Stomach smooth muscle (tissue), 2 donors: ENCODE measurements around the gene VCX2.
"Not testable (repeated sequence)": the region's sequence is repeated elsewhere in the genome, so short reads cannot be mapped to it uniquely, and the experiment has no call there.

Experiments
- H3K27ac ChIP-seq: one replicate; pipeline ENCODE4 v1.7.0; 2013; ENCODE audit warnings: mild to moderate bottlenecking, low read length, inconsistent platforms
- H3K27me3 ChIP-seq, 2 donors: one replicate each; pipeline ENCODE4 v1.7.0; 2013; ENCODE audit warnings: low read length in 2 of 2; ENCODE audit not compliant: insufficient read depth in 2 of 2, control insufficient read depth in 1 of 2
- H3K36me3 ChIP-seq, 2 donors: one replicate each; pipeline ENCODE4 v1.7.0; 2013; ENCODE audit warnings: low read length in 2 of 2; ENCODE audit not compliant: control insufficient read depth in 2 of 2, insufficient read depth in 2 of 2
- H3K4me1 ChIP-seq: one replicate; pipeline ENCODE4 v1.7.0; 2013; ENCODE audit warnings: low read length; ENCODE audit not compliant: control insufficient read depth, insufficient read depth
- H3K4me3 ChIP-seq, 2 donors: one replicate each; pipeline ENCODE4 v1.7.0; 2013; ENCODE audit warnings: low read length in 2 of 2
- H3K9ac ChIP-seq, 2 donors: one replicate each; pipeline ENCODE4 v1.7.0; 2013; ENCODE audit warnings: low read length in 2 of 2, mild to moderate bottlenecking in 1 of 2
- H3K9me3 ChIP-seq, 2 donors: one replicate each; pipeline ENCODE4 v1.7.0; 2013; ENCODE audit warnings: low read length in 2 of 2; ENCODE audit not compliant: control insufficient read depth in 2 of 2
- donor health status: healthy.
- donor health status: Pancreatic carcinoma.

Gene VCX2

DNA sequence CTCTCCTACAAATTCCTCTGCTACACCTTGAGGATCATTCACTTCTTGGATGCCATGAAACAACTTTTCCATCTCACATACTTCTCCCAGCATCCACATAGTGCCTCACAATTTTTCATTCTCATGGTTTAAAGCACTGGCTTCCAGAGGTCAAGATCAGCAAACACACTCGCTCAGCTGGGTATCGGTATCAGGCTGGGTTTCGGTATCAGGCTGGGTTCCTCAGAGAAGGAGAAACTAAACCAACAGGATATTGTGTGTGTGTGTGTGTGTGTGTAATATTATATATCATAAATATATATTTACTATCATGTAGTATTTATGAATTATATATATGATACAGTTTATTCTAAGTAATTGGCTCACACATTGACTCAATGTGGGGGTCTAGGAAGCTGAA, at the start of gene VCX2:
Gene VCX2 (minus strand): TSS at position 99 of the 400 bp plus-strand sequence. CDS start 624 bp downstream, outside the sequence.
- not testable (repeated sequence) for H3K27ac ChIP-seq, H3K9ac ChIP-seq, H3K4me3 ChIP-seq, H3K9me3 ChIP-seq, H3K4me1 ChIP-seq, H3K36me3 ChIP-seq, H3K27me3 ChIP-seq

DNA sequence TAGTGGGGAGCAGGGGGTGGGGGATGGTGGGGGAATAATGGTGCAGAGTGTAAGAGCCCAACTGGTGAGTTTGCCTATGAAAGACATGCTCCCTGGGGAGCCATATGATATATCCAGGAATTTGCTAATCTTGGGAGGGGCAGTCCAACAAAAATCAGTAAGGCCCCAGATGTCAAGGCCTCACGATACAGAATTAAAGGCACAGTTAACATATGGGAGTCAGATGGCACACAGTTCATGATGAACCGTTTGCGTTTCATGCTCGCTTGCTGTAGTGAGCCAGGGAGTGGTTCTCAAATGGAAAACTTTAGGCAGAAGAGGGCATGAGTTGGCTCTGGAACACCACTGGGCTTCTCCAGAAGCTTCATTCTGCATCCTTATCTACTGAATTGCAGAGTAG, 33.9 kb upstream of the VCX2 start:
- no peaks in the 10 kb centered on the region for H3K27me3 ChIP-seq
- no peaks in the 10 kb centered on the region for H3K9me3 ChIP-seq
- H3K9ac ChIP-seq = no peak overlapping the region
- H3K36me3 ChIP-seq = no peaks in the 10 kb centered on the region
- no peak overlapping the region for H3K4me3 ChIP-seq
- no peak overlapping the region for H3K27ac ChIP-seq
- H3K4me1 ChIP-seq = peaks cover 3% of the 10 kb centered on the region

DNA sequence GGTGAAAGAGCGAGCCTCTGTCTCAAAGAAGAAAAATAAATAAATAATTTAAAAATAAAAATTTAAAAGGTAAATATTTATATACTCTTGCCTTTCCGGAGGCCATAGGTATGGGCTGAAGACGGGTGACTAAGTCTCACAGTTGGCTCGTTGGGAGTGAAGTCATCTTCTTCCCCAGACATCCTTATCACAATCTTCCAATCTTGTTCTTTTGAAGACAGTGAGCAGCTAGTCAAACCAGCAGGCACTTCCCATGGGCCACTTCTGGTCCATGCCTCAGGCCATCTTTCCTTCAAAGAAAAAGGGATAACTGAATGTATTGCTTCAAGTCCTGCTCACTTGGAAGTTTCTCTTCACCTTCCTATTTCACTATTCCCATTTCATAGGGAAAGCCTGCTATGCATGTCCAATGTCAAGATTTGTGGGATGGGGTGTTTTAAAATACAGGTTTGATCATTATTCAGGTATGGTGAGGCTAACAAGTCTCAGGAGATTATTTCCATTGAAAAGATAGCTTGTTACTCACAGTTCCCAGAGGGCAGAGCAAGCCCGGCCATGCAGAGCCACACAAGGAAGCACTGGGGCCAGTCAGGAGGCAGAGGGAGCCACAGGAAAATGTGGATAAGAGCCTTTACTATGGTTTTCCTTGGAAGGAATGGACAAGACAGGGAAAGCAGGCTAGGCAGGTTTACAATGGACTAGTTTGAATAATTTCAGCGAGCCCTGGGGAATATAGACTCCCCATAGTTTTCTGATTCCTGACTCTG, 33.3 kb upstream of the VCX2 start:
- H3K4me3 ChIP-seq = no peak overlapping the region
- H3K9me3 ChIP-seq = no peaks in the 10 kb centered on the region
- no peaks in the 10 kb centered on the region for H3K27me3 ChIP-seq
- H3K36me3 ChIP-seq = no peaks in the 10 kb centered on the region
- H3K9ac ChIP-seq = no peak overlapping the region
- peaks cover 3% of the 10 kb centered on the region for H3K4me1 ChIP-seq
- H3K27ac ChIP-seq = no peak overlapping the region

DNA sequence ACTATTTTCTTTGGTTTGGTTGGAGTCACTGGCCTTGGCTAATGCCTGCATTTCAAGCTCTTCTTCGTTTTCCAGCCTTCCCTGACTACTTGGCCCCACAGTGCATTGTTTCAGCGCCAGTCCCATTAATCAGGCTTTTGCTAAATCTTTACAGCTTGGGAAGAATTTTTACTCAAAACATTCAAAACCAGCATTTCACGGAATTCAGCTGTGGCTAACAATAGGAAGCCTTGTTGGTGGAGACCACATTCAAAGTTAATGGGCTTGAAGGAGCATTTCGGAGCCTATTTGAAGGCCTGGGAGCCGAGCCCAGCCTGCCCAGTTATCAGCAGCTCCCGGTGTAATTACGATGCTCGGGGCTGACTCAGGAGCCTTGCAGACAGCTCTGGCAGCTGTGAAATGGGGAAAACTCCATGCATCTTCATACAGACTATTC, 30.8 kb upstream of the VCX2 start:
- no peaks in the 10 kb centered on the region for H3K9me3 ChIP-seq
- no peaks in the 10 kb centered on the region for H3K36me3 ChIP-seq
- no peaks in the 10 kb centered on the region for H3K27me3 ChIP-seq
- no peak overlapping the region for H3K9ac ChIP-seq
- H3K27ac ChIP-seq = no peak overlapping the region
- peaks cover 3% of the 10 kb centered on the region for H3K4me1 ChIP-seq
- H3K4me3 ChIP-seq = no peak overlapping the region

DNA sequence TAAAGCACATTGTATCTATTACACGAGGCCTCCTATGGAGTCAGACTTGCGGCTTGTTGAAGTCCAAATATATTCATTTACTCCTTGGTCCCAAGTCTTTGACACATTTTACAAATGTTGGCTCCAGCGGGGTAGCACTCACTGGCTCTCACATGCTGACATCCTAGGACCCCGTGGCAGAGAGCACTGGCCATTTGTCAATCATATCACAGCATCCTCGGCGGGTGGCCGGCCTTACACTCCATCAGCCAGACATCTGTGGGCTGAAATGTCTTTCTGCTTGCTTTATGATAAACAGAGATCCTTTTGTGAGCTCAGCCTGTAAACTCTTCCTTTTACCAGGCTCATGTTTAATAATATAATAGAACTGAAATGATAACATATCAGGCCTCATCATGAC, 25.7 kb upstream of the VCX2 start:
- Histone ChIP-seq H3K36me3 (no peaks in the 10 kb centered on the region), H3K4me1 (no peaks in the 10 kb centered on the region), H3K27ac (no peak overlapping the region), H3K9me3 (no peaks in the 10 kb centered on the region), H3K4me3 (no peak overlapping the region), H3K9ac (no peak overlapping the region), H3K27me3 (no peaks in the 10 kb centered on the region)

DNA sequence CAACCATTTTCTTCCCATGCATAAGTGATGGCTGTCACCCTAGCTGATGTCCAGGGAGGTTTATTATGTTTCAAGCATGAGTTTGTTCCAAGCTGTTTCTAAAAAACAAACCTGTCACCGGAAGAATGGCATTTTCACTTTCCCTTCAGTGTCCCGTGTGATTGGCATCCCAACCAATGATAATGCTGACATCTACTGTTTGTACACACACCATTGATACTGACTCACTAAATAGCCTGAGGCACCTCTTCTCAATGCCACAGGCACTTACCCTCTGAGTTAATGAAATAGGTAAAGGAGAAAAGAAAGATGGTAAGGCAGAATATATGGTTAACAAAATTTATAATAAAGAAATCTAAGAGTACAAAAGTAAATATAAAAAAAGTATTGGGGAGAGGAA, 23.1 kb upstream of the VCX2 start:
- no peak overlapping the region for H3K4me3 ChIP-seq
- H3K36me3 ChIP-seq = no peaks in the 10 kb centered on the region
- H3K27me3 ChIP-seq = no peaks in the 10 kb centered on the region
- no peaks in the 10 kb centered on the region for H3K4me1 ChIP-seq
- no peak overlapping the region for H3K9ac ChIP-seq
- H3K27ac ChIP-seq = no peak overlapping the region
- no peaks in the 10 kb centered on the region for H3K9me3 ChIP-seq

DNA sequence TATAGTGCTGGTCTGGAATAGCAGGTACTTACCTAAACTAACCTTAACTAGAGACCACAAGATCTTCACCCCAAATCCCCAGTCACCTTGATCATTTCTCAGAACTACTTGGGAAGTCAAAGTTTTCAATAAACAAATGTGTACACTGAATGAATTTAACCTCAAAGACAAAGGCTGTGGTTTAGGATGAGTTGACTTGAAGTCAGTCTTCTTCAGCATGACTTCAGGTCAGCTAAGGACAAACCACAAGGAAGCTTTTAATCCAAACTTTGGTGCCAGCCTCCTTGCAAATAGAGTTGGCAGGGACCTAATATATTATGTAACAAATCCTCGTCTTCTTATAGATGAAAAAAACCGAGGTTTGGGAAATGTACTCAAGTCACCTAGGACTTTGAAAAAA, 21.2 kb upstream of the VCX2 start:
- Histone ChIP-seq H3K4me1 (no peaks in the 10 kb centered on the region), H3K4me3 (no peak overlapping the region), H3K9ac (no peak overlapping the region), H3K27me3 (no peaks in the 10 kb centered on the region), H3K27ac (no peak overlapping the region), H3K36me3 (no peaks in the 10 kb centered on the region), H3K9me3 (no peaks in the 10 kb centered on the region)

DNA sequence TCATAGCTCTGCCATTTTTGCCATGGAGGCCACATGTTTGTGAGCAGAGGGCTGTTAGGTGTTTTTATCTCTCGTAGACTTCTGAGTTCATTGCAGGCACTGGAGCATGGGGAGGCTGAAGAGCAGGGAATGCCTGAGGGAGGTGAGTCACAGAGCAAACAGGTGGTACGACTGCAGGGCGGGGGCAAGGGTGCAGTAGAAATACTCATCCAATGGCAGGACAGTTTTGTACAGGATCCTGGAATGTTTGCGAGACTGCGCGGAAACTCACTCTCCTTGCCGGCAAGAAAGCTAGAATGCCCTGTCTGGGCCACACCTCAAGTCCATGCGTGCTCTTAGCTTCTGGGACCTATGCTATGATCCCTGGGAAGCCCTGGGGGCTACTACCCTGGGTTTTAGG, 20.0 kb upstream of the VCX2 start:
- Histone ChIP-seq H3K9me3 (no peaks in the 10 kb centered on the region), H3K27ac (no peak overlapping the region), H3K36me3 (no peaks in the 10 kb centered on the region), H3K9ac (no peak overlapping the region), H3K4me1 (no peaks in the 10 kb centered on the region), H3K27me3 (no peaks in the 10 kb centered on the region), H3K4me3 (no peak overlapping the region)

DNA sequence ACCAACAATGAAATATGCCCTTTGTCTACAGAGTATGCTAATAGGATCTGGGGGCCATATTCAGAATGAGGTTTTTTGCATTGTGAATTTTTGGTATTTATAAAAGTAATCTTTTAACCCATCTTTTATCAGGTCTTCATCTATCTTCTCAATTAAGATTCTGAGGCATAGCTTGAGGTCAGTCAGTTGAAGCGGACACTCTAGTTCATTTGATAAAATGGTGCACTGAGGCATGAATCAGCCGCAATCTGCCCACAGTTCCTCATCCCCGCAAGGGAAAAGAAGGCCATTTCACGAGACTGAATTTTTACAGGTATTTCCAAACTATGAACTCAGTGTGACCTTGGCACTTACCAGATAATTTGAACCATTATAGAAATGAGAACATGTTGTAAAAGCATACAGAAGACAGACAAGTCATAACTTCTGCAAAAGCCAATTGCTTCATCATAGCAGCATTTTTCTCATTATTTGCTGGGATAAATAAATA, 19.3 kb upstream of the VCX2 start:
- Histone ChIP-seq H3K27me3 (no peaks in the 10 kb centered on the region), H3K27ac (no peak overlapping the region), H3K4me1 (no peaks in the 10 kb centered on the region), H3K9me3 (no peaks in the 10 kb centered on the region), H3K4me3 (no peak overlapping the region), H3K36me3 (no peaks in the 10 kb centered on the region), H3K9ac (no peak overlapping the region)

DNA sequence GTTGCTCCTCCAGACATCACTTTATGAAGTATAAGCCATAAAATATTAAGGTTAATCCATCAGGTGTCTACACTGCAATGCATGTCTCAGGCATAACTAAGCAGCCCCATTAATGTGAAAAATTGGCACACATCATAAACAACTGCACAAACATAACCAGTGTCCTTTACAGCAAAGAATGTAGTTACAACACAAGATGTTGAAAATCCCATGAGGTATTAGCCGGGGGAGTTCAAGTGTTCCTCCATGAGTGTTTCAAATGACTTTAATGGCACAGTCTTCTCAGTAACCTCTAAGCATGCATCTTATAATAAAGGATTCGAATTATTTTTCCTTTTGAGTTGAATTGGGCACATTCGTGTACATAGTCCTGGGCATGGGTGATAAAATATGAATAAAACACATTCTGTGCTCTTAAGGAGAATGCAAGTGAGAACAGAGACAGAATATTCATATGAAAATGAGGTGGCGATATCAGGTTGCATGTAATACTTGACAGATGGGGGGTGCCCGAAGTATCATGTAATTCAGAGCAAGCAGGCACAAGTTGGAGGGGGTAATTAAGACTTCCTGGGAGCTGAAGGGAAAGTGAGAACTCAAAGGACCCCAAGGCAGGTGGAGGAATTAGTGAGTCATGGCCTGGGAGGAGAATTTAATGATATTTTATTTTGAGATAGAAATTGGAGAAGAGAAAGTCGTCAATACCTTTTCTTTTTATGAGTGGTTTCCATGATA, 18.2 kb upstream of the VCX2 start:
- Histone ChIP-seq H3K9me3 (no peaks in the 10 kb centered on the region), H3K36me3 (no peaks in the 10 kb centered on the region), H3K27me3 (no peaks in the 10 kb centered on the region), H3K4me3 (no peak overlapping the region), H3K9ac (no peak overlapping the region), H3K27ac (no peak overlapping the region), H3K4me1 (no peaks in the 10 kb centered on the region)

DNA sequence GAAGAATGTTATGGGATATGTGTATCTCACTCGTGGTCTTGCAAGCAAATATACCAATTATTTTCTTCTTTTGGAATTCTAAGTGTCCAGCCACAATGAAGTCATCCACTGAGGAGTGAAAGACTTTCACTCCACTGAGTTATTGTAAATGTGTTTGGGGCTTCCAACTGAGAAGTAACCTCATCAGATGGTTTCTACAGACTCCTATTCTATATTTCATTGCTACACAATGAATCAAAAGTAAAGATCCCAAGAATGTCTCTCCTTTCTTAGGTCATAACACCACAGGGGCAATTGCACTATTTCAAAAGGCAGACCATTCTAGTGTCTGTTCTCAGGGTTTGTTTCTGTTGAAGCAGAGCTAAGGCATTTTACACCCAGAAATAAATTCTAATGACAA, 12.3 kb upstream of the VCX2 start:
- no peak overlapping the region for H3K27ac ChIP-seq

More for the DNA sequence above, 12.3 kb upstream of the VCX2 start:
- no peak overlapping the region for H3K9ac ChIP-seq
- no peaks in the 10 kb centered on the region for H3K9me3 ChIP-seq
- H3K4me3 ChIP-seq = no peak overlapping the region
- H3K27me3 ChIP-seq = no peaks in the 10 kb centered on the region
- no peaks in the 10 kb centered on the region for H3K36me3 ChIP-seq
- no peaks in the 10 kb centered on the region for H3K4me1 ChIP-seq
